ENCODE data around the gene MPPED2. TPM values are rescaled to one million over a fixed set of nuclear protein-coding genes. Genes with fewer than 3 reads are reported as not detected.

Gene MPPED2, protein sequence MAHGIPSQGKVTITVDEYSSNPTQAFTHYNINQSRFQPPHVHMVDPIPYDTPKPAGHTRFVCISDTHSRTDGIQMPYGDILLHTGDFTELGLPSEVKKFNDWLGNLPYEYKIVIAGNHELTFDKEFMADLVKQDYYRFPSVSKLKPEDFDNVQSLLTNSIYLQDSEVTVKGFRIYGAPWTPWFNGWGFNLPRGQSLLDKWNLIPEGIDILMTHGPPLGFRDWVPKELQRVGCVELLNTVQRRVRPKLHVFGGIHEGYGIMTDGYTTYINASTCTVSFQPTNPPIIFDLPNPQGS
- not detected in 2 replicates for total RNA-seq (2016; rRNA removed; fragmentation: Illumina TruSeq; extraction: Trizol)
- not detected in 2 replicates for total RNA-seq (2016; cell fraction: cytosol; rRNA removed; fragmentation: Illumina TruSeq; extraction: Trizol; ENCODE audit: low read depth)
- not detected in 2 replicates for total RNA-seq (2016; cell fraction: insoluble cytoplasmic fraction; rRNA removed; fragmentation: Illumina TruSeq; extraction: Trizol)
- not detected in 2 replicates for total RNA-seq (2016; cell fraction: membrane; rRNA removed; fragmentation: Illumina TruSeq; extraction: Trizol)
- total RNA-seq (2016; cell fraction: nucleus; rRNA removed; fragmentation: Illumina TruSeq; extraction: Trizol): not detected in 2 replicates
- not detected in 2 replicates for polyA plus RNA-seq (2011; rRNA removed)
- polyA plus RNA-seq (2011; cell fraction: cytosol; rRNA removed): not detected in 2 replicates
- not detected in 2 replicates for polyA plus RNA-seq (2011; cell fraction: nucleus; rRNA removed)
- polyA plus RNA-seq (2012): not detected in 2 replicates
- polyA plus RNA-seq (2016; cell fraction: cytosol; fragmentation: Illumina TruSeq; extraction: Trizol; ENCODE audit: low read depth): not detected in 2 replicates
- polyA plus RNA-seq (2016; cell fraction: insoluble cytoplasmic fraction; fragmentation: Illumina TruSeq; extraction: Trizol; ENCODE audit: low read depth): not detected in 2 replicates
- polyA plus RNA-seq (2016; cell fraction: membrane; fragmentation: Illumina TruSeq; extraction: Trizol; ENCODE audit: low read depth): not detected in 2 replicates
- not detected in 2 replicates for polyA plus RNA-seq (2016; cell fraction: nucleus; fragmentation: Illumina TruSeq; extraction: Trizol; ENCODE audit: insufficient read depth, low read depth)
- polyA minus RNA-seq (2011; rRNA and poly(A)+ RNA removed; ENCODE audit: low replicate concordance): not detected in 2 replicates
- not detected in 2 replicates for polyA minus RNA-seq (2011; cell fraction: cytosol; rRNA and poly(A)+ RNA removed)
- not detected in 2 replicates for polyA minus RNA-seq (2011; cell fraction: nucleus; rRNA and poly(A)+ RNA removed)
- Bru-seq, nascent RNA: percentile 1 among the genes with signal in this experiment
- BruChase-seq, experiment 1, labeled RNA remaining after a 6-hour chase: percentile 1 among the genes with signal in this experiment
- BruChase-seq, experiment 2, labeled RNA remaining after a 2-hour chase: percentile 4 among the genes with signal in this experiment
- long read RNA-seq, experiment 1: 0 reads
- long read RNA-seq, experiment 2: 0 reads

DNA sequence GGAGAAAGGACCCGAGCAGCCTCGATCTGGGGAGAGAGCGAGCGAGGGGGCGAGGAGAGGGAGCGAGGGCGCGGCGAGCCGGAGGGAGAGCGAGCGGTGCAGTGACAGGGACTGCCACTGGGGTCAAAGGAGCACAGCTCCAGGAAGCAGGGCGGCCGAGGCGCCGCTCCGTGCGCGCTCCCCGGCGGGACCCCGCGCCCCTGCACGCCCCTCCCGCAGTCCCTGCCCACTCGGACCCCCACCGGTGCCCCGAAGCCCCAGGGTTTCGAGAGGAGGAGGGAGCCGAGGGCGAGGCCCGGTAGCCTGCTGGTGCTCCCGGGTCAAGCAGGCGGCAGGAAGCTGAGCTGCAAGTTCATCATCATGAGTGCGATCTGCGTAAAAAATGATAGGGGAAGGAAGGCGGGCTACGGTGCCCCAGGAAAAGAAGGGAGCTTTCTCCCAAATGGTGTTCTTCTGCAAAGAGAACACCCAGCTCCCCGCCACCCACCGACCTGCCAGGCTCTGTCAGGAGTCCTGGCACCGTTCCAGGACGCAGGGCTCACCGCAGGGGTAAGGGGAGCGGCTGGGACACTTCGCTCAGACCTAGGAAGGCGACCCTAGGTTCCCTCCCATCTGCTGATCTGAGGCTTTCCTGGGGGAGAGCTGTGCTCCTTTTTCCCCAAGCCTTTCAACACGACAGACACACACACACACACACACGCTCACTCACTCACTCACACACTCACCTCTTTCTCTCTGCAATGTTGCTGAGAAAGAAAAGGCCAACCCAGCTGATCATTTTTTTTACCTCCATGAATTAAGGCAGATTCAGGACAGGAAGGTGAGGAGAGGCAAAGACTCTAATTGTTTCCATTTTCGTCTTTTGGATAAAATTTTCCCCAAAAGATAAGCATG lies at the start of gene MPPED2:
MPPED2 (minus strand) TSS at position 103 of the 894 bp plus-strand sequence. CDS start 5,980 bp downstream, outside the sequence.
- Histone ChIP-seq H3K27me3 (ENCODE audit: control insufficient read depth in 1 of 2, insufficient read depth in 2 of 2, low read length in 2 of 2) (peaks cover 9 to 30% of the 10 kb centered on the region in 2 experiments; a peak in 4 of 5 replicates), H3K27ac (ENCODE audit: extremely low read length, insufficient read depth, low read length) (no peak within 1 kb of the TSS), H3K4me2 (ENCODE audit: low read depth, low read length) (peak within 1 kb of the TSS; percentile 71), H3K36me3 (replicated peaks in 1 of 2; ENCODE audit: control insufficient read depth in 1 of 2, insufficient read depth in 2 of 2, low read length in 2 of 2) (no peaks in the 10 kb centered on the region), H3K9me3 (ENCODE audit: low read length) (no peaks in the 10 kb centered on the region), H4K20me1 (ENCODE audit: insufficient read depth, low read length) (no peaks in the 10 kb centered on the region), H3K9ac (ENCODE audit: insufficient read depth, low read depth, low read length) (no peak within 1 kb of the TSS), H2AFZ (ENCODE audit: low read length) (no peak within 1 kb of the TSS), H3K4me3 (replicated peaks in 1 of 3; ENCODE audit: insufficient read depth in 1 of 3, low read depth in 2 of 3, low read length in 3 of 3) (peak within 1 kb of the TSS; percentile 48 to 66 (median 52); a peak in 5 of 6 replicates), H3K4me1 (ENCODE audit: insufficient read depth, low read length) (peaks cover 4% of the 10 kb centered on the region; the same call in 1 of the 2 replicates), H3K79me2 (ENCODE audit: insufficient read depth, low read length) (no peaks in the 10 kb centered on the region)
- in situ Hi-C loops (cut with HindIII; ENCODE audit: extremely low pct_ligation_motif_present, low pct_unique_long_range_greater_than_20kb) (no loop called here), intact Hi-C loops (cut with micrococcal nuclease; ENCODE audit: unreplicated experiment) (no loop called here)
- BruUV-seq (replicated peaks): no TSS peak
- FAIRE-seq: no peak
- ChIA-PET POLR2A (no interaction called here), CTCF (ENCODE audit: low intra/inter-chr PET ratio, low total read pairs) (no interaction called here)
- ATAC-seq: peak; percentile 99
- WGBS (ENCODE audit: low lambda C conversion rate): 27% methylated on average over 15 of the region's 49 CpGs
- no peak for DNase-seq (ENCODE audit: low spot score)
- TF ChIP-seq MED13 (CRISPR knock-in tag; IDR thresholded peaks at IDR 0.05) (peak; percentile 47; the same call in 1 of the 2 replicates), ZNF263 (CRISPR knock-in tag; IDR thresholded peaks at IDR 0.05) (peak; percentile 94), ZNF337 (CRISPR knock-in tag; IDR thresholded peaks at IDR 0.05; ENCODE audit: borderline replicate concordance, low read depth) (no peak), NR2F6 (IDR thresholded peaks at IDR 0.05) (no peak), NR2F6 (CRISPR knock-in tag; IDR thresholded peaks at IDR 0.05) (peak; percentile 18; the same call in 1 of the 2 replicates), SAFB2 (CRISPR knock-in tag; IDR thresholded peaks at IDR 0.05; ENCODE audit: borderline replicate concordance, low read depth) (no peak)
- TF ChIP-seq, protein P1, sequence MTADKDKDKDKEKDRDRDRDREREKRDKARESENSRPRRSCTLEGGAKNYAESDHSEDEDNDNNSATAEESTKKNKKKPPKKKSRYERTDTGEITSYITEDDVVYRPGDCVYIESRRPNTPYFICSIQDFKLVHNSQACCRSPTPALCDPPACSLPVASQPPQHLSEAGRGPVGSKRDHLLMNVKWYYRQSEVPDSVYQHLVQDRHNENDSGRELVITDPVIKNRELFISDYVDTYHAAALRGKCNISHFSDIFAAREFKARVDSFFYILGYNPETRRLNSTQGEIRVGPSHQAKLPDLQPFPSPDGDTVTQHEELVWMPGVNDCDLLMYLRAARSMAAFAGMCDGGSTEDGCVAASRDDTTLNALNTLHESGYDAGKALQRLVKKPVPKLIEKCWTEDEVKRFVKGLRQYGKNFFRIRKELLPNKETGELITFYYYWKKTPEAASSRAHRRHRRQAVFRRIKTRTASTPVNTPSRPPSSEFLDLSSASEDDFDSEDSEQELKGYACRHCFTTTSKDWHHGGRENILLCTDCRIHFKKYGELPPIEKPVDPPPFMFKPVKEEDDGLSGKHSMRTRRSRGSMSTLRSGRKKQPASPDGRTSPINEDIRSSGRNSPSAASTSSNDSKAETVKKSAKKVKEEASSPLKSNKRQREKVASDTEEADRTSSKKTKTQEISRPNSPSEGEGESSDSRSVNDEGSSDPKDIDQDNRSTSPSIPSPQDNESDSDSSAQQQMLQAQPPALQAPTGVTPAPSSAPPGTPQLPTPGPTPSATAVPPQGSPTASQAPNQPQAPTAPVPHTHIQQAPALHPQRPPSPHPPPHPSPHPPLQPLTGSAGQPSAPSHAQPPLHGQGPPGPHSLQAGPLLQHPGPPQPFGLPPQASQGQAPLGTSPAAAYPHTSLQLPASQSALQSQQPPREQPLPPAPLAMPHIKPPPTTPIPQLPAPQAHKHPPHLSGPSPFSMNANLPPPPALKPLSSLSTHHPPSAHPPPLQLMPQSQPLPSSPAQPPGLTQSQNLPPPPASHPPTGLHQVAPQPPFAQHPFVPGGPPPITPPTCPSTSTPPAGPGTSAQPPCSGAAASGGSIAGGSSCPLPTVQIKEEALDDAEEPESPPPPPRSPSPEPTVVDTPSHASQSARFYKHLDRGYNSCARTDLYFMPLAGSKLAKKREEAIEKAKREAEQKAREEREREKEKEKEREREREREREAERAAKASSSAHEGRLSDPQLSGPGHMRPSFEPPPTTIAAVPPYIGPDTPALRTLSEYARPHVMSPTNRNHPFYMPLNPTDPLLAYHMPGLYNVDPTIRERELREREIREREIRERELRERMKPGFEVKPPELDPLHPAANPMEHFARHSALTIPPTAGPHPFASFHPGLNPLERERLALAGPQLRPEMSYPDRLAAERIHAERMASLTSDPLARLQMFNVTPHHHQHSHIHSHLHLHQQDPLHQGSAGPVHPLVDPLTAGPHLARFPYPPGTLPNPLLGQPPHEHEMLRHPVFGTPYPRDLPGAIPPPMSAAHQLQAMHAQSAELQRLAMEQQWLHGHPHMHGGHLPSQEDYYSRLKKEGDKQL (CRISPR knock-in tag; IDR thresholded peaks at IDR 0.05; ENCODE audit: low read depth): no peak
- TF ChIP-seq, protein P2, sequence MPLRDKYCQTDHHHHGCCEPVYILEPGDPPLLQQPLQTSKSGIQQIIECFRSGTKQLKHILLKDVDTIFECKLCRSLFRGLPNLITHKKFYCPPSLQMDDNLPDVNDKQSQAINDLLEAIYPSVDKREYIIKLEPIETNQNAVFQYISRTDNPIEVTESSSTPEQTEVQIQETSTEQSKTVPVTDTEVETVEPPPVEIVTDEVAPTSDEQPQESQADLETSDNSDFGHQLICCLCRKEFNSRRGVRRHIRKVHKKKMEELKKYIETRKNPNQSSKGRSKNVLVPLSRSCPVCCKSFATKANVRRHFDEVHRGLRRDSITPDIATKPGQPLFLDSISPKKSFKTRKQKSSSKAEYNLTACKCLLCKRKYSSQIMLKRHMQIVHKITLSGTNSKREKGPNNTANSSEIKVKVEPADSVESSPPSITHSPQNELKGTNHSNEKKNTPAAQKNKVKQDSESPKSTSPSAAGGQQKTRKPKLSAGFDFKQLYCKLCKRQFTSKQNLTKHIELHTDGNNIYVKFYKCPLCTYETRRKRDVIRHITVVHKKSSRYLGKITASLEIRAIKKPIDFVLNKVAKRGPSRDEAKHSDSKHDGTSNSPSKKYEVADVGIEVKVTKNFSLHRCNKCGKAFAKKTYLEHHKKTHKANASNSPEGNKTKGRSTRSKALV (CRISPR knock-in tag; IDR thresholded peaks at IDR 0.05): peak; percentile 97
